ENCODE results near the gene DEFB131B.
"Not testable (repeated sequence)": the region's sequence is repeated elsewhere in the genome, so short reads cannot be mapped to it uniquely, and the experiment has no call there.

The DEFB131B gene

DNA sequence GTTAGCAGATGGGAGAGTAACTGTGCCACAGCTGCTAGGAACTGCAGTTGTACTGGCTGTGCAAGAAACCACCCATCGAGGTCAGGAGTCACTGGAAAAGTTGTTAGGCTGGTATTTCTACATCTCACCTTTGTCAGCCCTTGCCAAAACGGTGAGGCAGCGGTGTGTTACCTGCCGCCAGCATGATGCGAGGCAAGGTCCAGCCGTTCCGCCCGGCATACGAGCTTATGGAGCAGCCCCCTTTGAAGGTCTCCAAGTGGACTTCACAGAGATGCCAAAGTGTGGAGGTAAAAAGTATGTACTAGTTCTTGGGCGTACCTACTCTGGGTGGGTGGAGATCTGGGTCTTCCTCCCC is 33.7 kb downstream of the DEFB131B start:
- not testable (repeated sequence) for DNase-seq

DNA sequence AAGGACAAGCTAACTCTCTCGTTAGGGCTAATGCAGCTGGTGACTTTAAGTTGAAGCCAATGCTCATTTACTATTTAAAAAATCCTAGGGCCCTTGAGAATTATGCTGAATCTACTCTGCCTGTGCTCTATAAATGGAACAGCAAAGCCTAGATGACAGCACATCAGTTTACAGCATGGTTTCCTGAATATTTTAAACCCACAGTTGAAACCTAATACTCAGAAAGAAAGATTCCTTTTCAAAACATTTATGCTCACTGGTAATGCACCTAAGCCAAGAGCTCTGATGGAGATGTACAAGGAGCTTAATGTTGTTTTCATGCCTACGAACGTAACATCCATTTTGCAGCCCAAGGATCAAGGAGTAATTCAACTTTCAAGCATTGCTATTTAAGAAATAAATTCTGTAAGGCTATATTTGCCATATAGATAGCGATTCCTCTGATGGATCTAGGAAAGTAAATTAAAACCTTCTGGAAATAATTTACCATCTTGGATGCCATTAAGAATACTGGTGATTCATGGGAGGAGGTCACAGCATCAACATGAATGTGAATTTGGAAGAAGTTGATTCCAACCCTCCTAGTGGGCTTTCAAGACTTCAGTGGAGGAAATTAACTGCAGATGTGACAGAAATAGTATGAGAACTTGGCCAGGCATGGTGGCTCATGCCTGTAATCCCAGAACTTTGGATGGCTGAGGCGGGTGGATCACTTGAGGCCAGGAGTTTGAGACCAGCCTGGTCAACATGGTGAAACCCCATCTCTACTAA is 35.7 kb downstream of the DEFB131B start:
- DNase-seq = no peak

DNA sequence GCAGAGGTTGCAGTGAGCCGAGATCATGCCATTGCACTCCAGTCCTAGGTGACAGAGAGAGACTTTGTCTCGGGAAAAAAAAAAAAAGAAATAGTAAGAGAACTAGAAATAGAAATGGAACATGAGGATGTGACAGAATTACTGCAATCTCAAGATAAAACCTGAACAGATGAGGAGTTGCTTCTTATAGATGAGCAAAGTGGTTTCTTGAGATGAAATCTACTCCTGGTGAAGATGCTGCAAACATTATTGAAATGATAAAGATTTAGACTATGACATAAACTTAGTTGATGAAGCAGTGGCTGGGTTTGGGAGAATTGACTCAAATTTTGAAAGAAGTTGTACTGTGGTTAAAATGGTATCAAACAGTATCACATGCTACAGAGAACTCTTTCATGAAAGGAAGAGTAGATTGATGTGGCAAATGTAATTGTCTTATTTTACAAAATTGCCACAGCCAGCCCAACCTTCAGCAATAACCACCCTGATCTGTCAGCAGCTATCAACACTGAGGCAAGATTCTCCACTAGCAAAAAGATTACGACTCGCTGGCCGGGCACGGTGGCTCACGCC is 36.5 kb downstream of the DEFB131B start:
- no peak for DNase-seq

DNA sequence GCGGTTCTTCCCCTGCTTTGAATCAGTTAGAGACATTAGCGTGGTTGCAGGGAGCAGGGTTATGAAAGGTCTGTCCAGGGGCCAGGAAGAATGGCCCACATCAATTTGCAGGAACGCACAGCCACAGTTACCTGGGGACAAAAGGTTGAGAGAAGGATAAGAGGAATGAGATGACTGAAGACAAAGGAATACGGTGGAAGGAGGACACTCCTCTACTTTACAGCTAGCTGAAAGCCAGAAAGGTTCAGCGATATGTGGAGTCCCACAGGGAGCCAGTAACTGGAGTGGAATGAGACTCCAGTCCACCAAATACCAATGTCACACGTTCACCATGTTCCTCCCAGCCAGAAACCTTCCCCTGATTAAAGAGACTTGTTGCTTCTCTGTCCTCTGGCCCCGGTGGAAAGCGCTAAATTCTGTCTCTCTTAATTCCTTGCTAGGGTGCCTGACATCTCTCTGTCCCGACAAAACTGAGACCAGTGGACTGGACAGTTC is 39.4 kb downstream of the DEFB131B start:
- DNase-seq = no peak

DNA sequence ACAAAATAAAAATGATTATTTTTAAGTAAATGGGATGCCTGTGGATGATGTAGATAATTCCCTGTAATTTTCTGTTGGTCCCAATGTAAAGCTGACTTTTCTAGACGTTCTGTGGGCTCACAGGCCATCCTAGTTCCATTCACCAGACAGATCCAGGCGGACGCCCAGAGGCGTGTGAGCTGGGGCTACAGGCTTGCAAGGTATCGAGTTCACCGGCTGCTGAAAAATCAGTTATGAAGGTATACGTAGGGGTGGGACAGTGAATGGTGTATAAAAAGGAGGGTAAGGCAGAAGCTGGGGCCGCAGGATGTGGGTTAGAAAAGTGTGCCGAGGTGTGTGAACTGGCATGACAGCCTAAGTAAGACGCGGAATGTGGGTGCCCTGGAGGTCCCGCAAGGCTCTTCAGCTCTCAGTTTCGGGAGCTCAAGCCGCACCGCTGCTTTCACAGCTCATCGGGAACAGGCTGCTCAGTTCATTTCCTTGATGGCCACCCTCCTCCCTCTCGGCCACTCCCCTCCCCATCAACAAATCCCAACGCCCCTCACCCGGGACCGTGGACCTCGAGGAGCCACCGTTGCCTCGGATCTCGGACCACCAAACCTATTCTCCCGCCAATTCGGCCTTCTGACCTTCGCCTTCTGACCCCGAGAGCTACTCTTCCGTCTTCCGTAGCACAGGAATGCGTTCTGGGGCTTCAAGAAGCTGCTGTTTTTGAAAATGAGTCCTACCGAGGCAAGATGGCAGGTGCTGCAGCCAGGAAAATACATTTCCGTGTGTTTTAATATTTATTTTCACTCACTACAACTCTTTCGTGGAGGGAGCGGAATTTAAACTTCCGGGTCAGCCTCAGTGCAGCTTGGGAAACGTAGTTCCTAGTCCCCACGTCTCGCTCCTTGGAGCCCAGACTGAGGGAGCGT is 49.8 kb downstream of the DEFB131B start, which contains the start of gene XNDC1N:
TSS of gene XNDC1N (minus strand) at position 775 of the 917 bp plus-strand sequence. CDS start 5,241 bp downstream, outside the sequence.
- peak; percentile 57 for DNase-seq

DNA sequence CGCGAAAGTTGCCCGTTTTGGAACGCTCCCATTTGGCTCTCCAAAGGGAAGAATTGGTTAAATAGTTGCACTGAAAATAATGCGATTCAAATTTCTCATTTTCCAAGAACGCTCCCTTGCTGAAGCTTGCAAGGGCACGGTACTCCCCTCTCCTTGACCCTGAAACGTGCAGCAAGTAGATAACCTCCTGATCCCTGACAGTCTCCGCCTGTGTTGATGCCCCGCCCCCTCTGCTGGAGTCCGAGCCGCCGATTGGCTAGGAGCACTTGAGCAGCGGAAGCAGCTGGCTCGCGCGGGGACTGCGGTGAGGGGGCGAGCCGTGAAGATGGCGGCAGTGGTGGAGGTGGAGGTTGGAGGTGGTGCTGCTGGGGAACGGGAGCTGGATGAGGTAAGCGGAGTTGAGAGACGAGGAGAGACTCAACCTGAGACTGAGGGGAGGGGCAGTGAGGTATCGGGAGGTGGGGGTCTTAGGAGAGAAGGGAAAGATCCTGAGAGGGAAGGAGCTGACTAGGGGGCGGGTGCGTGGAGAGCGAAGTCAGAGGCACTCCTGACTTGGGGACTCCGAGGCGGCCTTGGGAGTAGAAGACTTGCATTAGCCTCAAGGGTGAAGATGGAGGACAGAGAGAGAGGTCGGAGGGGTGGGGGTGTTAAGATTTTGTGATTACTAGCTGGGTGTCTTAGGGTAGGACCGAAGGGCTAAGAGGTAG is 50.6 kb downstream of the DEFB131B start, which contains the start of gene RNF121:
TSS of gene RNF121 (plus strand) at position 310 of the 707 bp plus-strand sequence. CDS start at position 326, 16 bp downstream.
- peak; percentile 98 for DNase-seq

DNA sequence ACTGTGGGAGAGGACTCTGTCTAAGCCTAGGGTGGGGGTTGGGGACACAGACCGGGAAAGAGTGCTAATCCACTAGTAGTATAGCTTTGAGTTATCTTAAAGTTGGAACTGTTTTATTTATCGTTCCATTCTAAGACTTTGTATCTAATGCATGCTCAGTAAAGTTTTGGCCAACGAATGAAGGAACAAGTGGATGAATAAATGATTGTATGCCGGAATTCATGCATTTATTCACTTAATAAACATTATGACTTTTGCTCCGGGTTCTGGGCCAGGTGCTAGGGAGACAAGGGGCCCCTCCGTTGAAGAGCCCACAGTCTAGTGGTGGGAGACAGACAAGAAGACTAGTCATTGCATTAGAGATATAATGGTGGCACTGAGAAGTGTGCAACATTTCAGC is 51.2 kb downstream of the DEFB131B start:
- no peak for DNase-seq

DNA sequence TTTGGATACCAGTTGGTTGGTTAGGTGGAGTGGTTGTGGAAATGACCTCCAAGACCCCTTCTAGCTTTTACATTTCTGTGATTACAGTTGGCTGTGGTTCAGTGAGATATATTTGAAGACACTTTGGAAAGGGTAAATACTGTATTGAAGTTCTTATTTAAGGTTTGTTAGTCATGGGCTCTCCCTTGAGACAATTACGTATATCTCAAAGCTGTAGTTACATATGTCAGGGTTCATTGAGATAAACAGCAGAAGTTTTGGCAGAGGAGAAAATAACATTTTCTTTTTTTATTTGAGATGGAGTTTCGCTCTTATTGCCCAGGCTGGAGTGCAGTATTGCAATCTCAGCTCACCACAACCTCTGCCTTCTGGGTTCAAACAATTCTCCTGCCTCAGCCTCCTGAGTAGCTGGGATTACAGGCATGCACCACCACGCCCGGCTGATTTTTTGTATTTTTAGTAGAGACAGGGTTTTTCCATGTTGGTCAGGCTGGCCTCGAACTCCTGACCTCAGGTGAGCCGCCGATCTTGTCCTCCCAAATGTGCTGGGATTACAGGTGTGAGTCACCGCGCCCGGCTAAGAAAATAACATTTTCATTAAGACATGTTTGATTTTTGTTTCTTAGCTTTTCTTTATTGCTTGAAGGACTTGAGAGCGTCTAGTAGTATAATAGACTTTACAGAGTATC is 52.4 kb downstream of the DEFB131B start:
- DNase-seq = no peak

DNA sequence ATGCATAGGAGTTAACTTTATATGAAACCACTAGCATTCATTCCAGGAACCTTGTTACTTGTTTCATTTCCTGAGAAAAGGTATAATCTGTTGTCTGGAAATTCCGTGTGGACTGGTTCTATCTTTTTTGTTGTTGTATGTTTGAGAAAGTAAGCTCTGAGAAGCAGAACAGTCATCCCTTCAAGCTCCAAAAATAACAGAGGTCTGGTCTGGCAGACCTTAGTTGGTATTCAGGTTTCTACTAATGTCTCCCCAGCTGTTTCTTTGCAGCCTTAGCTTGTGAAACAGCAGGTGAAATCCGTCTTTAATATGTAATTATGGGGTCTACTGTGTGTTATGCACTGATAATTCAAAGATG is 53.0 kb downstream of the DEFB131B start:
- no peak for DNase-seq

DNA sequence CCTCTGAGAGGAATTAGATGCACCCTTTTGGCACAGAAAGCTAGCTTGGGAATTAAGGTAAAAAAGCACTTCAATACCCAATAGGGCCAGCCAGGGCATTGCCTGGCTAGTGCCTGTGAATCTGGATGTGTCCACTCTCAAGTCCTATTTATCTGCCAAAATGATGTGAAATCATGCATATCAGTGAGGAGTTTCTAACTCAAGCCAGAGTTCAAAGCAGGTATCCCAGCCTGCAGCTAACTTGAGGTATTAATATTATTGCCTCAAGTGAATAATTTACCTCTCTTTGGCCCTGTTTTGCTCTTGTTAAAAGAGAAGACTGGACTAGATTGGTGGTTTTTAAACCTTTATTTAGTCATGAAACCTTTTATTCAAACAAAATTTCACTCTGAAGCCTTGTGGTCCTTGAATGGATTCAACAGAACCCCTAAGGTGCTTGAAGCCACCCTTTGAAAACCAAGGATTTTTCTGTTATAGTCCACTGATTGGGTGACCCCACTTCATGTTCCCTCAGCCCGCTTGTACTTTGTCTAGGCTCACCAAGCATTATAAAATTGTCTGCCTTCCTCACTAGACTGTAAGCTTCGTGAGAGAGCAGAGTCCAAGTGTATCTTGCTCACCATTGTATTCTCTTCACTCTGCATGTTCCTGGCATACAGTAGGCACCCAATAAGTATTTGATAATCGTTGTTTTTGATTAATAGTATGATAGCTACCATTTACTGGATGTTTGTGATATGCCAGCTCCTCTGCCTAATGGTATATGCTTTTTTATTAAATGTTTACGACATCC is 55.1 kb downstream of the DEFB131B start:
- DNase-seq = no peak
